ENCODE data around the gene PCNP. TPM values are rescaled to one million over a fixed set of nuclear protein-coding genes. Genes with fewer than 3 reads are reported as not detected.
A peak's percentile ranks its signal among the peaks of the same experiment; 100 is the strongest.

The PCNP gene
- total and polyA plus RNA-seq, 9 of the 15 experiments (the other 6 are each of a cell fraction or from before 2014, with no cell fraction given): 54.3 to 170 (median 150) TPM

- TF ChIP-seq ATF6 (CRISPR knock-in tag; IDR thresholded peaks at IDR 0.05) (peak; percentile 55; the same call in 1 of the 2 replicates), MAFG (tag; conservative IDR thresholded peaks at IDR 0.05) (peak; percentile 94), MAX (CRISPR knock-in tag; IDR thresholded peaks at IDR 0.05) (peak; percentile 76), PRDM10 (IDR thresholded peaks at IDR 0.05; ENCODE audit: partially characterized antibody) (peak; percentile 10), POLR2AphosphoS5 (IDR thresholded peaks at IDR 0.05; ENCODE audit: control insufficient read depth, insufficient read depth, low read depth, low read length) (peak; percentile 88), NR2C1 (IDR thresholded peaks at IDR 0.05) (peak; percentile 76), NR2C1 (tag; IDR thresholded peaks at IDR 0.05) (peak; percentile 51; the same call in 1 of the 2 replicates), ETS1 (conservative IDR thresholded peaks at IDR 0.05; ENCODE audit: control insufficient read depth, low read depth, low read length) (peak; percentile 42; the same call in 1 of the 2 replicates), TCF7 (IDR thresholded peaks at IDR 0.05; ENCODE audit: borderline replicate concordance) (peak; percentile 86; the same call in 1 of the 2 replicates), NCOA1 (IDR thresholded peaks at IDR 0.05; ENCODE audit: low read depth) (peak; percentile 75), CXXC5 (CRISPR knock-in tag; IDR thresholded peaks at IDR 0.05) (peak; percentile 76; the same call in 1 of the 2 replicates), SNIP1 (IDR thresholded peaks at IDR 0.05; ENCODE audit: low read depth) (peak; percentile 85), MECOM (CRISPR knock-in tag; IDR thresholded peaks at IDR 0.05) (0 out of 2 replicates have a peak, but pooled peaks have one; percentile 16), GATAD2A (IDR thresholded peaks at IDR 0.05) (no peak), E4F1 (CRISPR knock-in tag; IDR thresholded peaks at IDR 0.05; ENCODE audit: borderline replicate concordance) (no peak), FOXA3 (CRISPR knock-in tag; conservative IDR thresholded peaks at IDR 0.05 in 1 of 2, IDR thresholded peaks at IDR 0.05 in 1 of 2) (peak; percentile 81 to 92; a peak in 3 of 4 replicates)
Measured at GRCh38 chr3:101573449-101574387, at the start of gene PCNP (continued).

Data from K562 (cell line).